Tibial nerve (tissue), 4 donors: Measurements from ENCODE around the gene ZFYVE28.

Experiments
- EP300 ChIP-seq, 2 donors: sonication (generic); formaldehyde crosslinking; IDR thresholded peaks; one replicate each; pipeline ENCODE4 v1.6.1; 2017; ENCODE audit warnings: antibody characterized with exemption in 2 of 2, mild to moderate bottlenecking in 1 of 2
- POLR2A ChIP-seq, 2 donors: fragments of 450-650 bp; IDR thresholded peaks; one replicate each; pipeline ENCODE4 v1.6.1; 2017; ENCODE audit warnings: antibody characterized with exemption in 2 of 2, mild to moderate bottlenecking in 2 of 2, moderate library complexity in 2 of 2
- TF ChIP-seq, protein P1 (sequence below), 5 experiments: fragments of 200-600 bp in 3 of 5; fragments of 450-650 bp in 2 of 5; sonication (generic) in 3 of 5; IDR thresholded peaks; one replicate each; pipeline ENCODE4 v1.5.1; 2016 to 2019; ENCODE audit warnings: antibody characterized with exemption in 5 of 5, mild to moderate bottlenecking in 3 of 5, moderate library complexity in 2 of 5

DNA sequence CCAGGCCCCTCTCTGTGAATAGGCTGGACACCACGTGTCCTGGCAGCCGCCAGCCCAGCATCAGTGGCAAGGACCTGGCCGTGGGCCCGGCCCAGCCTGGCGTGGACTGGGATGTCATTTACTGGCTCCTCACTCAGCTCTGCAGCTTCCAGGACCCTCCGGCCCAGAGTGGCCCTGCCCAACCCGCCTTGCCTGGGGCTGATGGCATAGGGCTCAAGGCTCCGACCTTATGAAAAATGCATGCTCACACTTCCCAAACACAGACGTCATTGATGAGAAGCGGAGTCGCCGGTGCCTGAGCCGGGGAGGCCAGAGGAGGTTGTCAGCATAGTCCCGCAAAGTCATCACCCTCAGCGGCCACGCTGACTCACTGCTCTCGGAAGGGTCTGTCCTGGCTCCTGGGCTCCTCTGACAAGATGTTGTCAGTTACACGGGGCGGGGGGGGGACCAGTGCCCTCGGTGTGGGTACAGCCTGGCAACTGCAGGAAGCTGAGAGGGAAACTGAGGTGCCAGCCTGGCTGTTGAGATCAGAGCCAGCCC is 14.6 kb upstream of the ZFYVE28 start:
- TF ChIP-seq, protein P1, sequence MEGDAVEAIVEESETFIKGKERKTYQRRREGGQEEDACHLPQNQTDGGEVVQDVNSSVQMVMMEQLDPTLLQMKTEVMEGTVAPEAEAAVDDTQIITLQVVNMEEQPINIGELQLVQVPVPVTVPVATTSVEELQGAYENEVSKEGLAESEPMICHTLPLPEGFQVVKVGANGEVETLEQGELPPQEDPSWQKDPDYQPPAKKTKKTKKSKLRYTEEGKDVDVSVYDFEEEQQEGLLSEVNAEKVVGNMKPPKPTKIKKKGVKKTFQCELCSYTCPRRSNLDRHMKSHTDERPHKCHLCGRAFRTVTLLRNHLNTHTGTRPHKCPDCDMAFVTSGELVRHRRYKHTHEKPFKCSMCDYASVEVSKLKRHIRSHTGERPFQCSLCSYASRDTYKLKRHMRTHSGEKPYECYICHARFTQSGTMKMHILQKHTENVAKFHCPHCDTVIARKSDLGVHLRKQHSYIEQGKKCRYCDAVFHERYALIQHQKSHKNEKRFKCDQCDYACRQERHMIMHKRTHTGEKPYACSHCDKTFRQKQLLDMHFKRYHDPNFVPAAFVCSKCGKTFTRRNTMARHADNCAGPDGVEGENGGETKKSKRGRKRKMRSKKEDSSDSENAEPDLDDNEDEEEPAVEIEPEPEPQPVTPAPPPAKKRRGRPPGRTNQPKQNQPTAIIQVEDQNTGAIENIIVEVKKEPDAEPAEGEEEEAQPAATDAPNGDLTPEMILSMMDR (IDR thresholded peaks at IDR 0.05): no peak
- TF ChIP-seq POLR2A (IDR thresholded peaks at IDR 0.05): no peak
- TF ChIP-seq EP300 (IDR thresholded peaks at IDR 0.05): no peak
